ENCODE data around the gene TMEM161A. TPM values are rescaled to one million over a fixed set of nuclear protein-coding genes. Genes with fewer than 3 reads are reported as not detected.
A peak's percentile ranks its signal among the peaks of the same experiment; 100 is the strongest.

The TMEM161A gene
- total and polyA plus RNA-seq, 9 of the 15 experiments (the other 6 are each of a cell fraction or from before 2014, with no cell fraction given) = 0.63 to 92.3 (median 38.9) TPM

DNA sequence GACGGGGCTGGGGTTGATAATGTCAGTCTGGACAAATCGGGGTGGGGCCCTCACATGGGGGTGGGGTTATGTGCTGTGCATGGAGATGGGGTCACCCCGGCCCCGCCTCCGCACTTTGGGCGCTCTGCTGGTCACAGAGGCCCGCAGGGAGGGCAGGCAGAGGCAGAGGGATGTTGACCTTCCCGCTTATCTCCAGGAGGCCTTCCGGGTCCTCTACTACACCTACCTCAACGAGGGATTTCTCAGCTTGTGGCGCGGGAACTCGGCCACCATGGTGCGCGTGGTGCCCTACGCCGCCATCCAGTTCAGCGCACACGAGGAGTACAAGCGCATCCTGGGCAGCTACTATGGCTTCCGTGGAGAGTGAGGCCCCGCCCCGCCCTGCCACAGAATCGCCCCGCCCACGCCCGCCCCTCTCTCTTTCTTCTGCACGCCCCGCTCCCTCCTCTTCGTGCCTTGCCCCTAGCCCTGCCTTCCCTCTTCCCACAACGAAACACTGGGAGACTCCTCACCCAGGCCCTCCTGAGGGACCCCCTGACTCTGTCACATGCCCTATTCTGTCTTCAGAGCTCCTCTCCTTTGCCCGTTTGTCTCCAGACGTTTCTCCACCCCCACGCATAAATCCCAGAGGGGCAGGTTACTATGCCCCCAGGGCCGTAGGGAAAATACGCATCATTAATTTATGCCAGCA, 32.8 kb downstream of the TMEM161A start (continued):
- TF ChIP-seq, protein P1, sequence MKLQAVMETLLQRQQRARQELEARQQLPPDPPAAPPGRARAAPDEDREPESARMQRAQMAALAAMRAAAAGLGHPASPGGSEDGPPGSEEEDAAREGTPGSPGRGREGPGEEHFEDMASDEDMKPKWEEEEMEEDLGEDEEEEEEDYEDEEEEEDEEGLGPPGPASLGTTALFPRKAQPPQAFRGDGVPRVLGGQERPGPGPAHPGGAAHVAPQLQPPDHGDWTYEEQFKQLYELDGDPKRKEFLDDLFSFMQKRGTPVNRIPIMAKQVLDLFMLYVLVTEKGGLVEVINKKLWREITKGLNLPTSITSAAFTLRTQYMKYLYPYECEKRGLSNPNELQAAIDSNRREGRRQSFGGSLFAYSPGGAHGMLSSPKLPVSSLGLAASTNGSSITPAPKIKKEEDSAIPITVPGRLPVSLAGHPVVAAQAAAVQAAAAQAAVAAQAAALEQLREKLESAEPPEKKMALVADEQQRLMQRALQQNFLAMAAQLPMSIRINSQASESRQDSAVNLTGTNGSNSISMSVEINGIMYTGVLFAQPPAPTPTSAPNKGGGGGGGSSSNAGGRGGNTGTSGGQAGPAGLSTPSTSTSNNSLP (IDR thresholded peaks at IDR 0.05; ENCODE audit: borderline replicate concordance, low read depth, low read length) = no peak
- no peak for TF ChIP-seq DACH1 (IDR thresholded peaks at IDR 0.05; ENCODE audit: partially characterized antibody)
- TF ChIP-seq PRPF4 (IDR thresholded peaks at IDR 0.05; ENCODE audit: insufficient read depth, low read depth, low read length, poor library complexity, severe bottlenecking) = no peak
- peak; percentile 82 for TF ChIP-seq ZFX (CRISPR knock-in tag; IDR thresholded peaks at IDR 0.05)
- TF ChIP-seq SP2 (IDR thresholded peaks at IDR 0.05; ENCODE audit: extremely low read depth, low read depth, low read length, poor library complexity, severe bottlenecking) = no peak
- TF ChIP-seq, protein P2, sequence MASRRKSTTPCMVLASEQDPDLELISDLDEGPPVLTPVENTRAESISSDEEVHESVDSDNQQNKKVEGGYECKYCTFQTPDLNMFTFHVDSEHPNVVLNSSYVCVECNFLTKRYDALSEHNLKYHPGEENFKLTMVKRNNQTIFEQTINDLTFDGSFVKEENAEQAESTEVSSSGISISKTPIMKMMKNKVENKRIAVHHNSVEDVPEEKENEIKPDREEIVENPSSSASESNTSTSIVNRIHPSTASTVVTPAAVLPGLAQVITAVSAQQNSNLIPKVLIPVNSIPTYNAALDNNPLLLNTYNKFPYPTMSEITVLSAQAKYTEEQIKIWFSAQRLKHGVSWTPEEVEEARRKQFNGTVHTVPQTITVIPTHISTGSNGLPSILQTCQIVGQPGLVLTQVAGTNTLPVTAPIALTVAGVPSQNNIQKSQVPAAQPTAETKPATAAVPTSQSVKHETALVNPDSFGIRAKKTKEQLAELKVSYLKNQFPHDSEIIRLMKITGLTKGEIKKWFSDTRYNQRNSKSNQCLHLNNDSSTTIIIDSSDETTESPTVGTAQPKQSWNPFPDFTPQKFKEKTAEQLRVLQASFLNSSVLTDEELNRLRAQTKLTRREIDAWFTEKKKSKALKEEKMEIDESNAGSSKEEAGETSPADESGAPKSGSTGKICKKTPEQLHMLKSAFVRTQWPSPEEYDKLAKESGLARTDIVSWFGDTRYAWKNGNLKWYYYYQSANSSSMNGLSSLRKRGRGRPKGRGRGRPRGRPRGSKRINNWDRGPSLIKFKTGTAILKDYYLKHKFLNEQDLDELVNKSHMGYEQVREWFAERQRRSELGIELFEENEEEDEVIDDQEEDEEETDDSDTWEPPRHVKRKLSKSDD (conservative IDR thresholded peaks at IDR 0.05; ENCODE audit: low read length) = no peak
- TF ChIP-seq, protein P3, sequence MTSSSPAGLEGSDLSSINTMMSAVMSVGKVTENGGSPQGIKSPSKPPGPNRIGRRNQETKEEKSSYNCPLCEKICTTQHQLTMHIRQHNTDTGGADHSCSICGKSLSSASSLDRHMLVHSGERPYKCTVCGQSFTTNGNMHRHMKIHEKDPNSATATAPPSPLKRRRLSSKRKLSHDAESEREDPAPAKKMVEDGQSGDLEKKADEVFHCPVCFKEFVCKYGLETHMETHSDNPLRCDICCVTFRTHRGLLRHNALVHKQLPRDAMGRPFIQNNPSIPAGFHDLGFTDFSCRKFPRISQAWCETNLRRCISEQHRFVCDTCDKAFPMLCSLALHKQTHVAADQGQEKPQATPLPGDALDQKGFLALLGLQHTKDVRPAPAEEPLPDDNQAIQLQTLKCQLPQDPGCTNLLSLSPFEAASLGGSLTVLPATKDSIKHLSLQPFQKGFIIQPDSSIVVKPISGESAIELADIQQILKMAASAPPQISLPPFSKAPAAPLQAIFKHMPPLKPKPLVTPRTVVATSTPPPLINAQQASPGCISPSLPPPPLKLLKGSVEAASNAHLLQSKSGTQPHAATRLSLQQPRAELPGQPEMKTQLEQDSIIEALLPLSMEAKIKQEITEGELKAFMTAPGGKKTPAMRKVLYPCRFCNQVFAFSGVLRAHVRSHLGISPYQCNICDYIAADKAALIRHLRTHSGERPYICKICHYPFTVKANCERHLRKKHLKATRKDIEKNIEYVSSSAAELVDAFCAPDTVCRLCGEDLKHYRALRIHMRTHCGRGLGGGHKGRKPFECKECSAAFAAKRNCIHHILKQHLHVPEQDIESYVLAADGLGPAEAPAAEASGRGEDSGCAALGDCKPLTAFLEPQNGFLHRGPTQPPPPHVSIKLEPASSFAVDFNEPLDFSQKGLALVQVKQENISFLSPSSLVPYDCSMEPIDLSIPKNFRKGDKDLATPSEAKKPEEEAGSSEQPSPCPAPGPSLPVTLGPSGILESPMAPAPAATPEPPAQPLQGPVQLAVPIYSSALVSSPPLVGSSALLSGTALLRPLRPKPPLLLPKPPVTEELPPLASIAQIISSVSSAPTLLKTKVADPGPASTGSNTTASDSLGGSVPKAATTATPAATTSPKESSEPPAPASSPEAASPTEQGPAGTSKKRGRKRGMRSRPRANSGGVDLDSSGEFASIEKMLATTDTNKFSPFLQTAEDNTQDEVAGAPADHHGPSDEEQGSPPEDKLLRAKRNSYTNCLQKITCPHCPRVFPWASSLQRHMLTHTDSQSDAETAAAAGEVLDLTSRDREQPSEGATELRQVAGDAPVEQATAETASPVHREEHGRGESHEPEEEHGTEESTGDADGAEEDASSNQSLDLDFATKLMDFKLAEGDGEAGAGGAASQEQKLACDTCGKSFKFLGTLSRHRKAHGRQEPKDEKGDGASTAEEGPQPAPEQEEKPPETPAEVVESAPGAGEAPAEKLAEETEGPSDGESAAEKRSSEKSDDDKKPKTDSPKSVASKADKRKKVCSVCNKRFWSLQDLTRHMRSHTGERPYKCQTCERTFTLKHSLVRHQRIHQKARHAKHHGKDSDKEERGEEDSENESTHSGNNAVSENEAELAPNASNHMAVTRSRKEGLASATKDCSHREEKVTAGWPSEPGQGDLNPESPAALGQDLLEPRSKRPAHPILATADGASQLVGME (CRISPR knock-in tag; IDR thresholded peaks at IDR 0.05) = no peak
- TF ChIP-seq, protein P4, sequence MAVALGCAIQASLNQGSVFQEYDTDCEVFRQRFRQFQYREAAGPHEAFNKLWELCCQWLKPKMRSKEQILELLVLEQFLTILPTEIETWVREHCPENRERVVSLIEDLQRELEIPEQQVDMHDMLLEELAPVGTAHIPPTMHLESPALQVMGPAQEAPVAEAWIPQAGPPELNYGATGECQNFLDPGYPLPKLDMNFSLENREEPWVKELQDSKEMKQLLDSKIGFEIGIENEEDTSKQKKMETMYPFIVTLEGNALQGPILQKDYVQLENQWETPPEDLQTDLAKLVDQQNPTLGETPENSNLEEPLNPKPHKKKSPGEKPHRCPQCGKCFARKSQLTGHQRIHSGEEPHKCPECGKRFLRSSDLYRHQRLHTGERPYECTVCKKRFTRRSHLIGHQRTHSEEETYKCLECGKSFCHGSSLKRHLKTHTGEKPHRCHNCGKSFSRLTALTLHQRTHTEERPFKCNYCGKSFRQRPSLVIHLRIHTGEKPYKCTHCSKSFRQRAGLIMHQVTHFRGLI (CRISPR knock-in tag; IDR thresholded peaks at IDR 0.05) = no peak
- no peak for TF ChIP-seq PTRF (tag; IDR thresholded peaks at IDR 0.05)
- no peak for TF ChIP-seq SIN3B (IDR thresholded peaks at IDR 0.05; ENCODE audit: low read depth)
- TF ChIP-seq PHF21A (IDR thresholded peaks at IDR 0.05; ENCODE audit: borderline replicate concordance, low read depth) = no peak
- TF ChIP-seq, protein P5, sequence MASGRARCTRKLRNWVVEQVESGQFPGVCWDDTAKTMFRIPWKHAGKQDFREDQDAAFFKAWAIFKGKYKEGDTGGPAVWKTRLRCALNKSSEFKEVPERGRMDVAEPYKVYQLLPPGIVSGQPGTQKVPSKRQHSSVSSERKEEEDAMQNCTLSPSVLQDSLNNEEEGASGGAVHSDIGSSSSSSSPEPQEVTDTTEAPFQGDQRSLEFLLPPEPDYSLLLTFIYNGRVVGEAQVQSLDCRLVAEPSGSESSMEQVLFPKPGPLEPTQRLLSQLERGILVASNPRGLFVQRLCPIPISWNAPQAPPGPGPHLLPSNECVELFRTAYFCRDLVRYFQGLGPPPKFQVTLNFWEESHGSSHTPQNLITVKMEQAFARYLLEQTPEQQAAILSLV (tag; IDR thresholded peaks at IDR 0.05) = no peak
- no peak for TF ChIP-seq ESRRB (CRISPR knock-in tag; IDR thresholded peaks at IDR 0.05; ENCODE audit: borderline replicate concordance)
- TF ChIP-seq KLF10 (CRISPR knock-in tag; IDR thresholded peaks at IDR 0.05) = no peak
